ENCODE results near the gene HDDC2.
"Not testable (repeated sequence)": the region's sequence is repeated elsewhere in the genome, so short reads cannot be mapped to it uniquely, and the experiment has no call there.

The HDDC2 gene

DNA sequence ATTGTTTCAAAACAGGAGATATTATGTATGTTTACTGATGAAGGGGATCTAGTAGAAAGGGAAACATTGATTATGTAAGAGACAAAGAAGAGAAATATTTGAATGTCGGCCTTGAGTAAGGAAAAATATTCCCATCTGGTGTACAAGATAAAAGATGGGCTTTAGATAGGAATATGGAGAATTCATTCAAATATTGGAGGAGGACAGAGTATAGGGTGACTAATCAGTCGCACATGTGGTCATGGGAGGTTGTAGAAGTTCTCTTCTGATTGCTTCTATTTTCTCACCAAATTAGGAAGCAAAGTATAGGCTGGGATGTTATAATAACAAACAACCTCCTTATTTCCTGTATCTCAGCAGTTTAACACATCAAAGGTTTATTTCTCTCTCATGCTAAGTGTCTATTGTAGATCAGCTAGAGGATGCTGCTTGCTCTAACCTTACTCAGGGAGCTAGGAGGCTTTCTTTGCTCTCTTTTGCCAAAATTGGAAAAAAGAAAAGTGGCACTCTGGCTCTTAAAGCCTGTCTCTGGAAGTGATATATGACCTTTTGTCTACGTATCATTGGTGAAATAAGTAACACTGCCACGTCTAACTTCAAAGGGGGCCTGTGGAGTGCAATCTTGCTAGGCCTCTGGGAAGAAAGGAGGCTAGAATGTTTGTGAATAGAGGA, 1.2 kb upstream of the HDDC2 start:
- H3K9ac ChIP-seq (ENCODE audit: low read length): no peak overlapping the region

DNA sequence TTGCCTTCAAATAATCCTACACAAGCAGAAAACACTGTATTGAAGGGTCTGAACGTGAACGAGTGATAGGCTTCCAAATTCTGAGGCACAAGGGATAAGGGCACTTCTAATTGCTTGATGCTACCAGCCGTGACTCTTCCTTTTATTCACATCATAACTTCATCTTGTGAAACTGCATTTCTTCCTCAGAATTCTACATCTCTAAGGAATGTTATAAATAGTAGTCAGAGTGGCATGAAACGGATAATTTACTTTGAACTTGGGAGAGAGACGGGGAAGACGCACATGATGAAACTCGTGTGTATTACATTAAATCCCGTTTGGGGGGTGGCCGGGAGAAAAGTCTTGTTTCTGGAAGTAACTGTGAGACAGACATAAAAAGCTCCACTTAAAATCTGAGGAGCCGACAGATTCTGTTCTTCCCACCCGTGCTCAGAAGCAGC, 754 bp downstream of the HDDC2 start:
- no peaks in the 10 kb centered on the region for H3K36me3 ChIP-seq (ENCODE audit: control insufficient read depth, insufficient read depth, low read length)
- H3K9me3 ChIP-seq (ENCODE audit: control insufficient read depth, low read length): no peaks in the 10 kb centered on the region
- H3K4me1 ChIP-seq (ENCODE audit: control insufficient read depth, insufficient read depth, low read length): peaks cover 8% of the 10 kb centered on the region
- H3K27me3 ChIP-seq (ENCODE audit: control insufficient read depth, insufficient read depth, low read length): no peaks in the 10 kb centered on the region
- peak overlapping the region; percentile 72 for H3K4me3 ChIP-seq (ENCODE audit: low read length)
- peak overlapping the region; percentile 83 for H3K9ac ChIP-seq (ENCODE audit: low read length)

More for the DNA sequence above, 1.2 kb upstream of the HDDC2 start:
- Histone ChIP-seq H3K4me3 (ENCODE audit: low read length) (no peak overlapping the region), H3K9me3 (ENCODE audit: control insufficient read depth, low read length) (no peaks in the 10 kb centered on the region), H3K36me3 (ENCODE audit: control insufficient read depth, insufficient read depth, low read length) (no peaks in the 10 kb centered on the region), H3K4me1 (ENCODE audit: control insufficient read depth, insufficient read depth, low read length) (peaks cover 8% of the 10 kb centered on the region), H3K27me3 (ENCODE audit: control insufficient read depth, insufficient read depth, low read length) (no peaks in the 10 kb centered on the region)

DNA sequence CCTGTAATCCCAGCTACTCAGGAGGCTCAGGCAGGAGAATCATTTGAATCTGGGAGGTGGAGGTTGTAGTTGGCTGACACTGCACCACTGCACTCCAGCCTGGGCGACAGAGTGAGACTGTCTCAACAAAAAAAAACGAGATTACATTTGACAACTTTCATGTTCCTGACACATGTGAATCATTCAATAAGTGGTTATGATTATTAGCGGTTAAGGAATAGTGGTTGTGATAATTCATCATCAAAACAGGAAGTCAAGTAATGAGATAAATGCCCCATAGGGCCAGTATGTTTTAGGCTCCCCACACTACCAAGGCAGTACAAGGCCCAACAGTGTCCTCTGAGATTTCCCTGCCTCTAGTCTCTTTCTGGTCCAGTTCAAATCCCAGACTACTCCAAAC, 2.5 kb downstream of the HDDC2 start:
- no peak overlapping the region for H3K9ac ChIP-seq (ENCODE audit: low read length)
- peaks cover 14% of the 10 kb centered on the region for H3K4me1 ChIP-seq (ENCODE audit: control insufficient read depth, insufficient read depth, low read length)
- no peaks in the 10 kb centered on the region for H3K36me3 ChIP-seq (ENCODE audit: control insufficient read depth, insufficient read depth, low read length)
- no peaks in the 10 kb centered on the region for H3K27me3 ChIP-seq (ENCODE audit: control insufficient read depth, insufficient read depth, low read length)
- H3K4me3 ChIP-seq (ENCODE audit: low read length): no peak overlapping the region
- H3K9me3 ChIP-seq (ENCODE audit: control insufficient read depth, low read length): no peaks in the 10 kb centered on the region

DNA sequence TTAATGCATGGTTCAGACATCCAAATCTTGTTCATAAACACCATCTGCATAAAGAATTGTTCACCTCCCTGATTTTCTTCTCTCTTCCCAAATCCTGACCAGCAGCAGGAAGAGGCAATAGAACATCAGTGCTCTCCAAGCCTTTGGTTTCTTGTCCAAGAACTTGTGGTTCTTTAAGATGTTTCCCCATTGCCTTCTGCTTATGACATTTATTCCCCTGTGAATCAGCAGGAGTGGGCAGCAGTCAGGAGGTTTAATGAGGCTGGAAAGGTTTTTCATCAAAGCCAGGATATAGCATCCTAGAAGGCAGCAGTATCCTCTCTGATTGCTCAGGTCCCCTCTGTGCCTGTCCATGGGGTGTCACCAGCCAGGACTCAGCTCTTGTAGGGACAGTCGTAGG, 5.3 kb downstream of the HDDC2 start:
- Histone ChIP-seq H3K9ac (ENCODE audit: low read length) (no peak overlapping the region), H3K4me3 (ENCODE audit: low read length) (no peak overlapping the region), H3K27me3 (ENCODE audit: control insufficient read depth, insufficient read depth, low read length) (no peaks in the 10 kb centered on the region), H3K9me3 (ENCODE audit: control insufficient read depth, low read length) (no peaks in the 10 kb centered on the region), H3K4me1 (ENCODE audit: control insufficient read depth, insufficient read depth, low read length) (peaks cover 14% of the 10 kb centered on the region), H3K36me3 (ENCODE audit: control insufficient read depth, insufficient read depth, low read length) (no peaks in the 10 kb centered on the region)

DNA sequence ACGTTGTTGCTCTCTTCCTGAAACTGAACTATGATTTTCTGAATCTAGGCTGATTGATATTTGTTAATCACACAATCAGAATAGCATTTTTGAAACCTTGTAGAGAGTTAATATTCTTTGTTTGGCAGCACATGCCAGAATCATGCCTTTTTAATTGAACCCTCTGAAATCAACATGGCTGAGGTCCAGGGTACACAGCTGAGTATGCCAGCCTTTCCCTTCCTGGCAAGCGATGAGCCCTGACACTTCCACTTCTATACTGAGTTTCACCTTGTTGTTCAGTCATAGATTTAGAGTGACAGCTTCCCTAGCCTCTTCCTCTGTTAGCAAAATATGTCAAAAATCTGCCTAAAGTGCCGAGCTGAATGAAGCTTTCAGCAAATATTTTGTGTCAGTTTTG, 6.8 kb downstream of the HDDC2 start:
- H3K4me1 ChIP-seq (ENCODE audit: control insufficient read depth, insufficient read depth, low read length): peaks cover 6% of the 10 kb centered on the region
- H3K9me3 ChIP-seq (ENCODE audit: control insufficient read depth, low read length): no peaks in the 10 kb centered on the region
- no peaks in the 10 kb centered on the region for H3K27me3 ChIP-seq (ENCODE audit: control insufficient read depth, insufficient read depth, low read length)
- no peaks in the 10 kb centered on the region for H3K36me3 ChIP-seq (ENCODE audit: control insufficient read depth, insufficient read depth, low read length)
- no peak overlapping the region for H3K9ac ChIP-seq (ENCODE audit: low read length)
- H3K4me3 ChIP-seq (ENCODE audit: low read length): no peak overlapping the region

DNA sequence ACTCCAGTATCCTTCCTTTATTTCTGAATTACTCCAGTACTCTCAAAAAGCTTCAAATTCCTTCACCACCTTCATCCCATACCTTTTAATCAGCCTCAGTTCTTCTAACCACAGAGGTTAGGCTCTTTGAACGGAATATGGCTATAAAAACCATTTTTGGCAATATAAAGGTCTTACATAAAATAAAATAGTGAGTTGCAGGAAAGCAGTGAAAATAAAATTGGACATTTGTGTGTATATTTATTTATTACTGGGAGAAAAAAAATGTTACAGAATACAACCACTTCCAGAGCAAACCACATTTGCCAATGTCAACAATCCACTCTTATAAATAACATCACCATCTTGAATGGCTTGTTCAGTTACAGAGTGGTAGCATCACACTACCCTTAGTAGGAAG, 7.7 kb downstream of the HDDC2 start:
- no peaks in the 10 kb centered on the region for H3K36me3 ChIP-seq (ENCODE audit: control insufficient read depth, insufficient read depth, low read length)
- peaks cover 6% of the 10 kb centered on the region for H3K4me1 ChIP-seq (ENCODE audit: control insufficient read depth, insufficient read depth, low read length)

DNA sequence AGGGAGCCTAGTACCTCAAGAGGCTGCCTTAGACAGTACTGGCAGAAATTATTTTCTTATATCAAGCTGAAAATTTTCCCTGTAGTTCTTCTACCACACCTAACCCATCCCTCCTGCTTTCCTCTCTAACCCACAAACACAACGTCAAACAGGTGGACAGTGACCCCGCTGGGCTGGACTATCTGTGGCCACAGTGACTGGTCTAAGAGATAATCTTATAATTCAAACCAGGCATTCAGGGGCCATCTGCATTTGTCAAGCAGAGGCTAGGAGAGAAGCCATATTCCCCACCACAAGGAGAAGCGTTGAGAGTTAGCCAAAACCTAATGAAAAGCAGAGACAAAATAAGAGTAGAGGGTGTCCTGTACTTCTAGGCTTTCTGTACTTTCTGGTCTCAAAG, 8.2 kb downstream of the HDDC2 start:
- no peaks in the 10 kb centered on the region for H3K9me3 ChIP-seq (ENCODE audit: control insufficient read depth, low read length)
- H3K36me3 ChIP-seq (ENCODE audit: control insufficient read depth, insufficient read depth, low read length): no peaks in the 10 kb centered on the region
- H3K4me1 ChIP-seq (ENCODE audit: control insufficient read depth, insufficient read depth, low read length): peaks cover 6% of the 10 kb centered on the region
- H3K27me3 ChIP-seq (ENCODE audit: control insufficient read depth, insufficient read depth, low read length): no peaks in the 10 kb centered on the region
- no peak overlapping the region for H3K4me3 ChIP-seq (ENCODE audit: low read length)
- H3K9ac ChIP-seq (ENCODE audit: low read length): no peak overlapping the region

More for the DNA sequence above, 7.7 kb downstream of the HDDC2 start:
- no peaks in the 10 kb centered on the region for H3K27me3 ChIP-seq (ENCODE audit: control insufficient read depth, insufficient read depth, low read length)
- H3K9me3 ChIP-seq (ENCODE audit: control insufficient read depth, low read length): no peaks in the 10 kb centered on the region
- no peak overlapping the region for H3K4me3 ChIP-seq (ENCODE audit: low read length)
- H3K9ac ChIP-seq (ENCODE audit: low read length): no peak overlapping the region

DNA sequence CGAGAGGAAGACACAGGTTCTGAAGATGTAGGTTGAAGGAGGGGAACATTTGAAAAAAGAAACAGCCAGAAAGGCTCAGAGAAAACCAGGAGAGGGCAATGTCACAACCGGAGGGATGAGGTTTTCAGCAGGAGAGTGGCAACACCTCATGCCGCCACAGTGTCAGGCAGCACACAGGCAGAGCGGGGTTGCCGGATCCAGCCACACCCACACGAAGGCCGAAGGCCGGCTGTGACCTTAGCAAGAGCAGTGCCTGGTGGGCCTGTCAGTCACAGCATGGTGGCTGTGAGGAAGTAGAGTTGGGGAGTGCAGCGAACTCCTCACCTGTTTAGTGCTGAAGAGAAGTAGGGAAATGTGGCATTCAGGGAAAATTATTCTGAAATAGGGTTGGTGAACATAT, 14.0 kb downstream of the HDDC2 start:
- Histone ChIP-seq H3K9ac (ENCODE audit: low read length) (no peak overlapping the region), H3K4me3 (ENCODE audit: low read length) (no peak overlapping the region), H3K9me3 (ENCODE audit: control insufficient read depth, low read length) (no peaks in the 10 kb centered on the region), H3K4me1 (ENCODE audit: control insufficient read depth, insufficient read depth, low read length) (no peaks in the 10 kb centered on the region), H3K27me3 (ENCODE audit: control insufficient read depth, insufficient read depth, low read length) (no peaks in the 10 kb centered on the region), H3K36me3 (ENCODE audit: control insufficient read depth, insufficient read depth, low read length) (no peaks in the 10 kb centered on the region)

DNA sequence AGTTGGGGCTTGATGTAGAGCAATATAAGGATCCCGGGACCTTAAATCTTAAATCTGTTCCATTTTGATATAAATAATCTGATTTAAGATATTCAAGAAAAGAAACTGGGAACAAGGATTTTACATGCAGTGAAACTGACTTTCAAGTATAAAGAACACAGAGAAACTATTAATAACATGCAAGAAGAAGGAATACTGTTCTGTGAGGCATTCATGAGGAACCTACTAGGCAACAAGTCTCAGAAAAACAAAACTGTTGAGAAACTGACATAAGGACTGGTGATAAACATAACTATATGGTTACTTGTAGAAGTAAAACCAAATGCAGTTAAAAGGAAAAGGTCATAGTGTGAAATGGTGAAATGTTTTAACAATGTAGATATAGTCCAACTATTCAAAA, 15.8 kb downstream of the HDDC2 start:
- Histone ChIP-seq H3K9ac (ENCODE audit: low read length) (no peak overlapping the region), H3K4me1 (ENCODE audit: control insufficient read depth, insufficient read depth, low read length) (no peaks in the 10 kb centered on the region), H3K36me3 (ENCODE audit: control insufficient read depth, insufficient read depth, low read length) (no peaks in the 10 kb centered on the region), H3K27me3 (ENCODE audit: control insufficient read depth, insufficient read depth, low read length) (no peaks in the 10 kb centered on the region), H3K4me3 (ENCODE audit: low read length) (no peak overlapping the region), H3K9me3 (ENCODE audit: control insufficient read depth, low read length) (no peaks in the 10 kb centered on the region)

DNA sequence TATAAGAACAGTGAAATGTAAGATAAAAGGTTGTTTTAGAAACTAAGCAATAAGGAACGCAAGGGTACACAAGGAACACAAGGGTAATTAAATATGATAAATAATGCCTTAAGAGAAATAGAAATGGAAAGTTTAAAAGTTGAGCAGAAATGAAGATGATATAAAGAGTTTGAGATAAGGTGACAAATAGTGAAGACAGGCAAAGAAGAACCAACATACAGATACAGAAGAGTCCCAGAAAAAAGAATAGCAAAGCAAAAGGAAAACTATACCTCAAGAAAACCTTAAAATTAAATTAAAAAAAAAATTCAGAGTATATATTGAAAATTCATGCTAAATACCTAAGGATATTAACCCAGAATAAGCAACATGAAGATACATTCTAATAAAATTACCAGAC, 16.4 kb downstream of the HDDC2 start:
- Histone ChIP-seq H3K4me1 (ENCODE audit: control insufficient read depth, insufficient read depth, low read length) (no peaks in the 10 kb centered on the region), H3K9me3 (ENCODE audit: control insufficient read depth, low read length) (no peaks in the 10 kb centered on the region), H3K4me3 (ENCODE audit: low read length) (no peak overlapping the region), H3K27me3 (ENCODE audit: control insufficient read depth, insufficient read depth, low read length) (no peaks in the 10 kb centered on the region), H3K9ac (ENCODE audit: low read length) (no peak overlapping the region), H3K36me3 (ENCODE audit: control insufficient read depth, insufficient read depth, low read length) (no peaks in the 10 kb centered on the region)

DNA sequence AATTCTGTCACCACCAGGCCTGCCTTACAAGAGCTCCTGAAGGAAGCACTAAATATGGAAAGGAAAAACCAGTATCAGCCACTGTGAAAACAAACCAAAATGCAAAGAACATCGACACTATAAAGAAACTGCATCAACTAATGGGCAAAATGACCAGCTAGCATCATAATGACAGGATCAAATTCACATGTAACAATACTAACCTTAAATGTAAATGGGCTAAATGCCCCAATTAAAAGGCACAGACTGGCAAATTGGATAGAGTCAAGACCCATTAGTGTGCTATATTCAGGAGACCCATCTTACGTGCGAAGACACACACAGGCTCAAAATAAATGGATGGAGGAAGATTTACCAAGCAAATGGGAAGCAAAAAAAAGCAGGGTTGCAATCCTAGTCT, 19.3 kb downstream of the HDDC2 start:
- not testable (repeated sequence) for H3K9me3 ChIP-seq (ENCODE audit: control insufficient read depth, low read length); H3K36me3 ChIP-seq (ENCODE audit: control insufficient read depth, insufficient read depth, low read length); H3K9ac ChIP-seq (ENCODE audit: low read length); H3K4me3 ChIP-seq (ENCODE audit: low read length); H3K27me3 ChIP-seq (ENCODE audit: control insufficient read depth, insufficient read depth, low read length); H3K4me1 ChIP-seq (ENCODE audit: control insufficient read depth, insufficient read depth, low read length)

DNA sequence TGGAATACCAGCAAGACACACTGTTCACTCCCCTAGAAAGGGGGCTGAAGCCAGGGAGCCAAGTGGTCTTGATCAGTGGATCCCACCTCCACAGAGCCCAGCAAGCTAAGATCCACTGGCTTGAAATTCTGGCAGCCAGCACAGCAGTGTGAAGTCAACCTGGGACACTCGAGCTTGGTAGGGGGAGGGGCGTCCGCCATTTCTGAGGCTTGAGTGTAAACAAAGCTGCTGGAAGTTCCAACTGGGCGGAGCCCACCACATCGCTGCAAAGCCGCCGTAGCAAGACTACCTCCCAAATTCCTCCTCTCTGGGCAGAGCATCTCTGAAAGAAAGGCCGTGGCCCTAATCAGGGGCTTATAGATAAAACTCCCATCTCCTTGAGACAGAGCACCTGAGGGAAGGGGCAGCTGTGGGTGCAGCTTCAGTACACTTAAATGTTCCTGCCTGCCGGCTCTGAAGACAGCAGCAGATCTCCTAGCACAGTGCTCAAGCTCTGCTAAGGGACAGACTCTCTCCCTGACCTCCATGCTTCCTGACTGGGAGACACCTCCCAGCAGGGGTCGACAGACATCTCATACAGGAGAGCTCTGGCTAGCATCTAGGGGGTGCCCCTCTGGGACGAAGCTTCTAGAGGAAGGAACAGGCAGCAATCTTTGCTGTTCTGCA, 21.3 kb downstream of the HDDC2 start:
- H3K9ac ChIP-seq (ENCODE audit: low read length); H3K27me3 ChIP-seq (ENCODE audit: control insufficient read depth, insufficient read depth, low read length); H3K4me1 ChIP-seq (ENCODE audit: control insufficient read depth, insufficient read depth, low read length); H3K4me3 ChIP-seq (ENCODE audit: low read length); H3K9me3 ChIP-seq (ENCODE audit: control insufficient read depth, low read length); H3K36me3 ChIP-seq (ENCODE audit: control insufficient read depth, insufficient read depth, low read length): not testable (repeated sequence)

Measured in mucosa of stomach (tissue), 1 donor.